Suprapubic skin (tissue), 4 donors: Measurements from ENCODE around the gene RASA2.
"Not testable (repeated sequence)": the region's sequence is repeated elsewhere in the genome, so short reads cannot be mapped to it uniquely, and the experiment has no call there.

Experiments used
- CTCF ChIP-seq, 2 donors: fragments of 200-600 bp in 1 of 2; fragments of 450-650 bp in 1 of 2; sonication (generic) in 1 of 2; IDR thresholded peaks; one replicate each; pipeline ENCODE4 v1.5.1; 2016 to 2019; ENCODE audit warnings: antibody characterized with exemption in 2 of 2, mild to moderate bottlenecking in 1 of 2, moderate library complexity in 1 of 2
- POLR2A ChIP-seq, 2 donors: fragments of 450-650 bp; IDR thresholded peaks; one replicate each; pipeline ENCODE4 v1.6.1; 2017; ENCODE audit warnings: antibody characterized with exemption in 2 of 2, mild to moderate bottlenecking in 2 of 2, moderate library complexity in 2 of 2
- POLR2AphosphoS5 ChIP-seq, 3 donors: sonication (generic); formaldehyde crosslinking; IDR thresholded peaks; one replicate each; pipeline ENCODE4 v1.6.1; 2017; ENCODE audit warnings: antibody characterized with exemption in 3 of 3

DNA sequence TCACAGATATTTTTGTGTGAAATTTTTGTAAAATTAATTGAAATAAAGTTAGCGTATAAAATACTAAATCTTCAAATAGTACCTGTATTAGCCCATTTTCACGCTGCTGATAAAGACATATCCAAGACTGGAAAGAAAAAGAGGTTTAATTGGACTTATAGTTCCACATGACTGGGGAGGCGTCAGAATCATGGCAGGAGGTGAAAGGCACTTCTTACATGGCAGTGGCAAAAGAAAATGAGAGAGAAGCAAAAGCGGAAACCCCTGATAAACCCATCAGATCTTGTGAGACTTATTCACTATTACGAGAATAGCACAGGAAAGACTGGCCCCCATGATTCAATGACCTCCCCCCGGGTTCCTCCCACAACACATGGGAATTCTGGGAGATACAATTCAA lies 49.2 kb downstream of the RASA2 start:
- not testable (repeated sequence) for TF ChIP-seq POLR2A, CTCF, POLR2AphosphoS5 (IDR thresholded peaks at IDR 0.05)
